GM18499 (cell line): ENCODE results near the gene MLIP.
"Not testable (repeated sequence)": the region's sequence is repeated elsewhere in the genome, so short reads cannot be mapped to it uniquely, and the experiment has no call there.

Experiments
- ATAC-seq: cut with Tn5 transposase; IDR thresholded peaks from one replicate; pipeline ENCODE4 v1.9.1; 2021; ENCODE audit warnings: moderate number of reproducible peaks; ENCODE audit not compliant: insufficient read depth, unreplicated experiment

The MLIP gene

GRCh38 chr6:54111341-54112045, at the start of gene MLIP:
Gene MLIP (plus strand): TSS chr6:54111443. CDS start chr6:54111480, 37 bp downstream.
- no peak for ATAC-seq

GRCh38 chr6:54063228-54063539, 48.1 kb upstream of the MLIP start:
- no peak for ATAC-seq

GRCh38 chr6:54068694-54069093, 42.5 kb upstream of the MLIP start:
- ATAC-seq, result no peak

GRCh38 chr6:54070025-54070424, 41.2 kb upstream of the MLIP start:
- ATAC-seq, result no peak

- no peak for ATAC-seq
These were observed 39.4 kb upstream of the MLIP start for GRCh38 chr6:54071821-54072340.

GRCh38 chr6:54072635-54073313, 38.5 kb upstream of the MLIP start:
- ATAC-seq, result no peak

- ATAC-seq, result no peak
These were observed 37.8 kb upstream of the MLIP start for GRCh38 chr6:54073487-54073886.

GRCh38 chr6:54074109-54074508, 37.1 kb upstream of the MLIP start:
- no peak for ATAC-seq

- ATAC-seq, result no peak
These were observed 36.6 kb upstream of the MLIP start for GRCh38 chr6:54074578-54075195.

- no peak for ATAC-seq
These were observed 35.0 kb upstream of the MLIP start for GRCh38 chr6:54076159-54076789.

- not testable (repeated sequence) for ATAC-seq
These were observed 29.7 kb upstream of the MLIP start for GRCh38 chr6:54081499-54081898.

GRCh38 chr6:54083287-54083686, 28.0 kb upstream of the MLIP start:
- no peak for ATAC-seq

- ATAC-seq, result no peak
These were observed 27.0 kb upstream of the MLIP start for GRCh38 chr6:54084231-54084630.

- ATAC-seq, result no peak
These were observed 26.2 kb upstream of the MLIP start for GRCh38 chr6:54085047-54085446.

GRCh38 chr6:54085541-54085940, 25.7 kb upstream of the MLIP start:
- no peak for ATAC-seq

- ATAC-seq, result no peak
These were observed 24.8 kb upstream of the MLIP start for GRCh38 chr6:54086439-54086838.

- ATAC-seq, result no peak
These were observed 23.5 kb upstream of the MLIP start for GRCh38 chr6:54087721-54088120.

- no peak for ATAC-seq
These were observed 17.8 kb upstream of the MLIP start for GRCh38 chr6:54093326-54093948.

GRCh38 chr6:54094293-54094692, 16.9 kb upstream of the MLIP start:
- no peak for ATAC-seq

- ATAC-seq, result no peak
These were observed 16.5 kb upstream of the MLIP start for GRCh38 chr6:54094786-54095185.

- no peak for ATAC-seq
These were observed 15.5 kb upstream of the MLIP start for GRCh38 chr6:54095723-54096122.
